IPS DF 19.7 (cell line): ENCODE measurements around the gene PDE2A.
"Not testable (repeated sequence)": the region's sequence is repeated elsewhere in the genome, so short reads cannot be mapped to it uniquely, and the experiment has no call there.

Experiments used
- DNase-seq: peaks from one replicate; pipeline ENCODE4 v3.0.0-alpha.2; 2013; ENCODE audit warnings: low read depth, low spot score

The PDE2A gene

GRCh38 chr11:72576661-72577060, 97.6 kb downstream of the PDE2A start:
- DNase-seq, result no peak

- no peak for DNase-seq
Measured at GRCh38 chr11:72576243-72576595, 98.0 kb downstream of the PDE2A start.

- DNase-seq, result no peak
Measured at GRCh38 chr11:72575533-72576242, 98.5 kb downstream of the PDE2A start.

- DNase-seq, result no peak
Measured at GRCh38 chr11:72574548-72575460, 99.4 kb downstream of the PDE2A start.

GRCh38 chr11:72573855-72574445, 100.3 kb downstream of the PDE2A start:
- no peak for DNase-seq

GRCh38 chr11:72573072-72573854, 101.0 kb downstream of the PDE2A start:
- DNase-seq, result no peak

- not testable (repeated sequence) for DNase-seq
Measured at GRCh38 chr11:72572540-72572939, 101.7 kb downstream of the PDE2A start.

DNA sequence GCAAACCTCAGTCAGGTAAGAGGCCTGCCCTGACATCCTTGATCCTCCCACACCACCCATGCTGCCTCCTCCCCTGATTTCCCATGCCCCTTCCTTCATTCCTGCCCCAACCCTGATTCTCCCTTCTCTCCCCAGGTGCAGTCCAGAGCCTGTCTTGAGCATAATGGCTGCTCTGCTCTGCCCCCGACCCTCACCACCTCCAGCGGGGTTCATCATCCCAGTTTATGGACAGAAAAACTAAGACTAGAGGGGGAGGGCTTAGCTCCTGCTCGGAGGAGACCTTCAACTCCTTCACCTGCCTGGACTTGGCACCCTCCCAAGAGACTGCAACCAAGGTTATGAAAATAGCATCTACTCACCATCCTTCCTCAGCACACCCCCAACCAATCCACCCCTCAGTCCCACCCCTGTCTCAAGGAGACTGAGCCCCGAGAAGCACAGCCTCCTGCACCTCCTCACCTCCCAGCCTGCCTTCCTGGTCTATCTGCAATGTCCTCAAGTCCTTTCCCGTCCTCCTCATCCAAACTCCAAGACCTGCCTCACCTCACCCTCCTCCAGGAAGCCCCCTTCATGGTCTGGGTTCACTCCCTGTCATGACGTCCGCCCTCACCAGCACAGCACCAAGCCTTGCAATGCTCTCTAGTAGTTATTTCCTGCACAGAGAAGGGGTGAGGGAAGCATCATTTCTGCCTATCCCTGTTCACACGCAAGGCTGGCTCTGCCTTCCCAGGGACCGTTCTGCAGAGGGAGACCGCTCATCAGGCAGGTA, 103.1 kb downstream of the PDE2A start:
- no peak for DNase-seq

- no peak for DNase-seq
Measured at GRCh38 chr11:72569966-72570892, 104.0 kb downstream of the PDE2A start.

DNA sequence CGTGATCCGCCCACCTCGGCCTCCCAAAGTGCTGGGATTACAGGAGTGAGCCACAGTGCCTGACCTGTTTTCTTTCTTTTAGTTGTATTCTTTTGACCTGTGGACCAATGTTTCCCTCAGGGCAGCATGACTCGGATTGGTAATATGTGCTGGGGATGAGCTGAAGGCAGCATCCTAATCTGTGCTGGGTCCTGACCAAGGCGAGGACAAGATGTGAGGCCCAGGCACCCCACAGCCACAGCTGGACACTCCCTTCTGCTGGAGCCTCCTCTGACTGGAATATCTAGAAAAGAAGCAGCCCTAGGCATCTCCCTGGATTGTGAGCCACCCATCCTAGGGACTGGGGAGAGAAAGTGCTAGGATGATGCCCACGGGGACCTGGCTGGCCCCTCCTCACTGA, 105.4 kb downstream of the PDE2A start:
- DNase-seq, result no peak

DNA sequence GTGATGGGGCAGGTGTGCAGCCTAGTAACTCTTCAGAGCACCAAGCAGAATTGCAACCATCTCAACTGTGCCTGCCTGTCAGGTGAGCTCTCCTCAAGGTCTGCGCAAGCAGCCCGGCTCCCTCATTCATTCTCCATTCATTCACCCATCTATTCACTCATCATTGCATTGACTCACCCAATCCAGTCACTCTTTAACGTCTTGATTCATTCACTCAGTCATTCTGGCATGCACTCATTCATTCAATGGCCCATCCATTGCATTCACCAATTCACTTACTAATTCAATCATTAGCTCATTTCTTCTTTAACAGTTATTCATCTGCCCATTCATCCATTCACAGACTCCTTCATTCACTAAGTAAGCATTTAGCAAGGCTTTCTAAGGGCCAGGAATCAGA, 111.8 kb downstream of the PDE2A start:
- no peak for DNase-seq

DNA sequence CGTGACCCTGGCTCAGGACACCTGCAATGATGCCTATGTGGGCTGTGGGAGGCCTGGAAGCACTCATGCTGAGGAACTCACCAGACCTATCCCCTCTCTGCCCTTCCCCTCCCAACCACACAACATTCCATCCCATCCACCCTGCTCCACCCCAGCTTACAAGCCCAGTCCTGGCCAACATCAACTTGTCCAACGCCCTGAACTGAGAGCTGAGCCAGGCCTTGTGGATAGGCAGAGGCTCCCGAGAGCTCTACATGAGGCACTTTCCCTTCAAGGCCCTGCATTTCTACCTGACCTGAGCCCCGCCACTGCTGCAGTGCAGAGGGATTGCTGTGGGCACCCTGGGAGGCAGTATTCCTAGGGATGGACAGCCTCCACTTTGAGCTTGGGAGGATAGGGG, 112.4 kb downstream of the PDE2A start:
- no peak for DNase-seq

DNA sequence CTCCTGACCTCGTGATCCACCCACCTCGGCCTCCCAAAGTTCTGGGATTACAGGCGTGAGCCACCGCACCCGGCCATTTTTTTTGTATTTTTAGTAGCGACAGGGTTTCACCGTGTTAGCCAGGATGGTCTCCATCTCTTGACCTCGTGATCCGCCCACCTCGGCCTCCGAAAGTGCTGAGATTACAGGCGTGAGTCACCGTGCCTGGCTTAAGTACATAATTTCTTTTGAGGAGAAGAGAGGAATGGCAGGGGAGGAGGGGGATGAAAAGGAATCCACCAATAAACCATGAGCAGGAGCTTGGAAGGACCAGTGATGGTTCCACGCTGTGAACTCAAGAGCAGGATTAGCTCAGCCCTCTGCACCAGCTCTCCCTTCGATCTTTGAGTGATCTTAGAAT, 113.4 kb downstream of the PDE2A start:
- not testable (repeated sequence) for DNase-seq

DNA sequence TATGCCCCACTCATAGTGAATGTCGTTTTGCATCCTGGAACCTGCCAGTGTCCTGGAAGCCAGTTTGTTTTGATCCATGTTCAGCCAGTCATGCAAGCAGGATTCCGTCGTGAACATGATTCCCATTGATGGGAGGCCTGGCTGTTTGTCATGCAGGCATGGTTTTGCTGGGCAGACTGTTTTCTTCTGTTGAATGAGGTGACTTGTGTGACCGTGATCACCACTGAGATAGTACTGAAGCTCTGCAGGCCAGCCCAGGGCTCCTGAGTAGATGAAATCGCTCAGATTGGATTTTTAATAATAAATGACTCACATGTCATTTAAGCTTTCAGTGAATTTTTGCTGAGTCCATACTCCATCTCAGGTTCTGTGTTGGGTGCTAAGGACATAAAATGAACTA, 117.8 kb downstream of the PDE2A start:
- DNase-seq, result no peak

DNA sequence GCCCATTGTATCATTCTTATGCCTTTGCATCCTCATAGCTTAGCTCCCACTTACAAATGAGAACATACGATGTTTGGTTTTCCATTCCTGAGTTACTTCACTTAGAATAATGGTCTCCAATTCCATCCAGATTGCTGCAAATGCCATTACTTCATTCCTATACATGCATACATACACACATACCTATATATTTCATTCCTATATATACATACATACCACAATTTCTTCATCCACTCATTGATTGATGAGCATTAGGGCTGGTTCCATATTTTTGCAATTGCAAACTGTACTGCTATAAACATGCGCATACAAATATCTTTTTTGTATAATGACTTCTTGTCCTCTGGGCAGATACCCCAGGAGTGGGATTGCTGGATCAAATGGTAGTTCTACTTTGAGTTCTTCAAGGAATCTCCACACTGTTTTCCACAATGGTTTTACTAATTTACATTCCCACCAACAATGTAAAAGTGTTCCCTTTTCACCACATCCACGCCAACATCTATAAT, 119.2 kb downstream of the PDE2A start:
- not testable (repeated sequence) for DNase-seq

GRCh38 chr11:72553706-72554105, 120.5 kb downstream of the PDE2A start:
- DNase-seq, result no peak

- DNase-seq, result no peak
Measured at GRCh38 chr11:72552399-72552910, 121.8 kb downstream of the PDE2A start.

DNA sequence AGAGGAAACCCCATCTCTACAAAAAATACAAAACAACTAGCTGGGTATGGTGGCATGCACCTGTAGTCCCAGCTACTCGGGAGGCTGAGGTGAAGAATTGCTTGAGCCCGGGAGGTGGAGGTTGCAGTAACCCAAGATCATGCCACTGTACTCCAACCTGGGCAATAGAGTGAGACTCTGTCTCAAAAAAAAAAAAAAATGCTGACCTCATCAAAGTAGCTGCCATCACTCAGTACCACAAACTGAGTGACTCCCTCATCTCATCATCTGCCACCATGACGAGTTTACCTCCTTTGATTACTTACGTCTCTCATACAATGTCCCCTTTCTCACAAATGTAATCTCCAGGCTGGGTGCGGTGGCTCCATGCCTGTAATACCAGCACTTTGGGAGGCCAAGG, 122.7 kb downstream of the PDE2A start:
- no peak for DNase-seq

DNA sequence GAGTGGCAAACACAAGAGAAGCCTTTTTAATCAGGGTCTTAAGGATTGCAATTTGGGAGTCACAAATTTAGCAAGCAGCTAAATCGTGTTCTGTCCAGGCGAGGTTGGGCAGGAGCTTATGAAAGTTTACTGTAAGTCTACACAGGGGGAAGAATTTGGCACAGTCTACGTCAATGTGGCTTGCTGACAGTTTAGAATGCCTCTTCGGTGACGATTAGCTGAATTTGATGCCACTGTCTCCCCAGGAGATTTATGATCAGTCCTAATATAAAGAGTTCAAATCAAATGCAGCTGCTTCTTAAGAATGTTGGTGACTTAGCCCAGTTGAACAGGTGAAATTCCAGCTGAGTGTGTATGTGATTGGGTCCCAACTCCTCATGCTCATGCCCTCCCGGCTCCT, 125.8 kb downstream of the PDE2A start:
- DNase-seq, result no peak

- DNase-seq, result no peak
Measured at GRCh38 chr11:72546866-72547265, 127.4 kb downstream of the PDE2A start.
